Stimulated activated naive B cell treated with anti-CD40 and anti-IgM and Interleukin-4, amounts not matched to agents 10 μg/mL and 1 μg/mL and 100 μg/mL, for 72 hours (primary cell): ENCODE data around the gene MYO3B.
A peak's percentile ranks its signal among the peaks of the same experiment; 100 is the strongest.

ENCODE experiments used
- ATAC-seq, 2 donors: fragments of 150-1000 bp; cut with Tn5 transposase; replicated peaks; 2 replicates each; pipeline ENCODE4 v1.10.0; 2021; ENCODE audit warnings: moderate library complexity in 1 of 2
- DNase-seq: peaks from one replicate; pipeline ENCODE4 v3.0.0; 2021
- H3K27ac Mint-ChIP-seq: one replicate; pipeline ENCODE4 v1.8.0; 2022; ENCODE audit warnings: mild to moderate bottlenecking, mixed read lengths
- H3K27me3 Mint-ChIP-seq, 2 donors: one replicate each; pipeline ENCODE4 v1.8.0; 2022; ENCODE audit warnings: mixed read lengths in 2 of 2
- H3K36me3 Mint-ChIP-seq, 2 donors: one replicate each; pipeline ENCODE4 v1.8.0; 2022; ENCODE audit warnings: mixed read lengths in 2 of 2, mild to moderate bottlenecking in 1 of 2
- H3K4me1 Mint-ChIP-seq, 2 donors: one replicate each; pipeline ENCODE4 v1.8.0; 2022; ENCODE audit warnings: mixed read lengths in 2 of 2, mild to moderate bottlenecking in 1 of 2
- H3K4me3 Mint-ChIP-seq, 2 donors: one replicate each; pipeline ENCODE4 v1.8.0; 2022; ENCODE audit warnings: mild to moderate bottlenecking in 2 of 2, mixed read lengths in 2 of 2, moderate library complexity in 1 of 2
- H3K9me3 Mint-ChIP-seq, 2 donors: one replicate each; pipeline ENCODE4 v1.8.0; 2022; ENCODE audit warnings: mixed read lengths in 2 of 2, mild to moderate bottlenecking in 1 of 2

The MYO3B gene

DNA sequence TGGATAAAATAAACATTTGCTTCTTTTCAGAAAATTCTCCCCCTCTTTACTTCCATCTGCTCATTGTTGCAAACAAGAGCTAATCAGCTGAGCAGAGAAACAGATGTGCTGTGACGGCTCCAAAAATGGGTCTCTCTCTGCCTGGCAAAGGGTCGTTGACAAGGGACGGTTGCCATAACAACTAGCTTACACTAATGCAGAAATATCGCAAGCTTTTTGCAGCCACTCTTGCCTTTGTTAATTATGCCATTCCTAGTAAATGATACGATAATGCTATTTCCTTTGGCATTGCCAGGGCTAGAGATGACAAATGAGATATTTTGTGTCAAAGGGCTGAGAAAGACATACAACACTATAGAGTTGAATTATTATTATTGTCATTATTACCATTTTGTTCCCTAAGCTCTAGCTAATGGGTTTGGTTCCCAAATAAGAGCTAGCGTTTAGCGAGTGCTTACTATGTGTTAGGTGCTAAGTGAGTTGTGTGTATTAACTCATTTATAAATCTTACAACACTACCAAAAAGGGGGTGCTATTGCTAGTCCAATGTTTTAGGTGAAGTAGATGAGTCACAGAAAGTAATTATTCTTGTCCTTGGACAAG is 46.8 kb downstream of the MYO3B start:
- no peak overlapping the region for H3K27ac Mint-ChIP-seq
- H3K27me3 Mint-ChIP-seq = peaks cover 0 to 17% of the 10 kb centered on the region in 2 donors
- no peaks in the 10 kb centered on the region for H3K9me3 Mint-ChIP-seq
- DNase-seq (no peak), ATAC-seq (no peak)
- no peaks in the 10 kb centered on the region for H3K36me3 Mint-ChIP-seq
- H3K4me3 Mint-ChIP-seq = no peak overlapping the region
- H3K4me1 Mint-ChIP-seq = no peaks in the 10 kb centered on the region

DNA sequence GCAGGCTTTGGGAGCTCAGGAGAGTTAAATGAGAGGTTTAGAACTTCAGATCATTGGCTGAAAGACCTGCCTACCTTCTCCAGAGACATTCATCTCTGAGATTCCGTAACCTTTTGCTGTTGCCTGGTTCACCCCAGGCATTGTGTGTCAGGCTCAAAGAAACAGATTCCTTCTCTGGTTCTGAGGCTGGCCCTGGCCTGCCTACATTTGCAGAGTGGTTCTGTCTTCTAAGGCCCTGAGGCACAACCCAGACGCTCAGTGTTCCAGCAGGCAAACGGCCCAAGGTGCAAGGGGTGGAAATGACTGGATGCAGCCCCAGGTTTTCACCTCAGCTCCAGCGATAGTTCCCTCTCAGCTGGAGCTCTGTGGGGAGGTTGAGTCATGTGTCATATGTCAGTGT is 48.3 kb downstream of the MYO3B start:
- no peak for DNase-seq
- no peak overlapping the region for H3K4me3 Mint-ChIP-seq
- no peak overlapping the region for H3K27ac Mint-ChIP-seq
- H3K9me3 Mint-ChIP-seq = no peaks in the 10 kb centered on the region
- H3K4me1 Mint-ChIP-seq = no peaks in the 10 kb centered on the region
- peaks cover 0 to 17% of the 10 kb centered on the region in 2 donors for H3K27me3 Mint-ChIP-seq
- H3K36me3 Mint-ChIP-seq = no peaks in the 10 kb centered on the region
- ATAC-seq = no peak

DNA sequence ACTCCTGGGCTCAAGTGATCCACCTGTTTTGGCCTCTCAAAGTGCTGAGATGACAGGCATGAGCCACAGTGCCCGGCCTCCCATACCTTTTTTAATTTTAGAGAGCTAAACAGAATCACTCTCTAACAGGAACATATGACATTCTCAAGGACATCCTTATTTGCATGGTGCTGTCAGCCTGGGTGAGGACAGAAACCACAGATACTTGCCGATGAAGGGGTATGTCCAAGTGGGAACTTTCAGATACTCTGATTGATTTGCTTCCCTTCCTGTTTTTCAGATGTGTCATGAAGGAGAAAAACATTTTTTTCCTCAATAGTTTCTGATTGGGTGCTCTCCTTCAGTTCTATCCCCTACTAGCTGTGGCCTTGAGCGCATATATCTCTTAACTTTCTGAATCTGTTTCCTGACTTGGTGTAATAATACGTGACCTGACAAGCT is 49.6 kb downstream of the MYO3B start:
- Mint-ChIP-seq H3K27ac (peak overlapping the region; percentile 38), H3K36me3 (no peaks in the 10 kb centered on the region), H3K27me3 (peaks cover 0 to 17% of the 10 kb centered on the region in 2 donors), H3K4me1 (no peaks in the 10 kb centered on the region), H3K9me3 (no peaks in the 10 kb centered on the region), H3K4me3 (no peak overlapping the region)
- ATAC-seq = no peak
- DNase-seq = no peak

DNA sequence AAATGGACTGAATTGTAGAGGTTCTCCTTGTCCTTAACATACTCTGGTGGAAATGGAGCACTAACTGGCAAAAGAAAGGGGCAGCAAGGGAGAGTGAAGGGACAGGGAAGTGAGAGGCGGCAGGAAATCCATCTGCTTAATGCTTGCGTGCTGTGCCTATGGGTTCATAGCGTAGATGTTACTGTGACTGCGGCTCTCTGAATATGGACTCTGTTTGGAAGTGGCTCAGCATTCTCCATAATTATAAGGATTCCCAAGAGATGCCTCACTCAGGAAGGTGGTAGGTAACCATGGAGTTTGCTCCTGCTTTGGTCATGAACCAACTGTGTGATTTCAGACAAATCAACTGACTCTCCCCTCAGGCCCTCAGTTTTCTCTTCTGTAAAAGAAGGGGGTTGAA is 50.0 kb downstream of the MYO3B start:
- H3K27me3 Mint-ChIP-seq = peaks cover 0 to 15% of the 10 kb centered on the region in 2 donors
- no peak overlapping the region for H3K4me3 Mint-ChIP-seq
- peak overlapping the region; percentile 38 for H3K27ac Mint-ChIP-seq
- no peaks in the 10 kb centered on the region for H3K36me3 Mint-ChIP-seq
- no peaks in the 10 kb centered on the region for H3K9me3 Mint-ChIP-seq
- H3K4me1 Mint-ChIP-seq = no peaks in the 10 kb centered on the region
- ATAC-seq (no peak), DNase-seq (no peak)

DNA sequence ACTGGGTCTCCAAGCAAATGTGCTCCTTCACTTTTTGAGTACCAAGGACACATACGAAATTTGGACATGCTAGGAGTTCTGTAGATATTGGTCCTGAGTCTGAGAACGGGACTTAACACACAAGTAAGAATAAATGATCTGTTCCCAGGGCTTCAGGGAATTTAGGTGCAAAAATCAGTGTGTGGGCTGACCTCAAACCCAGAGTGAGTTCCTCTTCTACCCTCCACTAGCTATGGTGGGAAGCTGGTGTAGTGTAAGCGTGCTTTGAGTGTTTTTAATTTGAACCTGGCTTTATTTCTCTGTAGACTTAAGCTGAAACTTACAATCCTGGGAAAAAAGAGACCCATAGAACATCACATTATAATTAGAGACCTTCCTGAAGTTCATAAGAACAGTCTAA is 50.5 kb downstream of the MYO3B start:
- no peak overlapping the region for H3K27ac Mint-ChIP-seq
- no peak overlapping the region for H3K4me3 Mint-ChIP-seq
- H3K9me3 Mint-ChIP-seq = no peaks in the 10 kb centered on the region
- H3K4me1 Mint-ChIP-seq = no peaks in the 10 kb centered on the region
- peaks cover 0 to 11% of the 10 kb centered on the region in 2 donors for H3K27me3 Mint-ChIP-seq
- ATAC-seq = no peak
- H3K36me3 Mint-ChIP-seq = no peaks in the 10 kb centered on the region
- DNase-seq = no peak

DNA sequence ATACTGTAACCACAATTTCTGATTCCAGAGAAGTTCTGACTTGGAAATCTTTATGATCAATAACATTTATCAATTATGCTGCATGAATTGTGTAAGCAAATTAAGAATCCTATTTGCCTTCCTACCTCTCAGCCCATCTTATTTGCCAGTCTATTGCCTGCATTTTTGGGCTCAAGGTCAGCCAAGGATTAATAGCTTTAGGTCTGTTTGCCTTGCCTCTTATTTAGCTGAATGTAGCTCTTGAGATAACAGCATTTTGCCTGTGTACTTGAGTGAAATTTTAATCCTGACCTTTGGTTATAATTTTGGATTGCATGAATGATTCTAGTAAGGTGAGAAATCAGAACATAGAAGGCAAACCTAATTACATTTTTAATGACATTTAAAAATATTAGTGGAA is 51.2 kb downstream of the MYO3B start:
- Mint-ChIP-seq H3K27me3 (peaks cover 0 to 11% of the 10 kb centered on the region in 2 donors), H3K9me3 (no peaks in the 10 kb centered on the region), H3K36me3 (no peaks in the 10 kb centered on the region), H3K4me3 (no peak overlapping the region), H3K27ac (no peak overlapping the region), H3K4me1 (no peaks in the 10 kb centered on the region)
- DNase-seq (no peak), ATAC-seq (no peak)

DNA sequence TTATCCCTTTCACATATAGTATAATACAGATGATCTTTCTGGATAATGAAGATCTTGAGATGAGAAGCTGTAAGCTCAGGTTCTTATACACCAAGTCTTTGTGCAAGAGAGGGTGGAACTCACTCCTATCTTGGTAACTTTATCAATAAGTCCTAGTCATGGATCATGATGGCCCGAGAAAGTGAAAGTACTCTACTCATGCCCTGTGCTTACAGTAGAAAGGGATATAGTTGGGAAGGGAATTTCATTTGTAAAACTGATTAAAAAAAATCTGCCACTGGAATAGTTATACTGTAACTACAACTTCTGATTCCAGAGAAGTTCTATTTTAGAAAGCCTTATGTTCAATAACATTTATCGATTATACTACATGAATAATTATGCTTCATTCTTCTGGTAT is 51.8 kb downstream of the MYO3B start:
- peaks cover 0 to 8% of the 10 kb centered on the region in 2 donors for H3K27me3 Mint-ChIP-seq
- ATAC-seq = no peak
- no peaks in the 10 kb centered on the region for H3K9me3 Mint-ChIP-seq
- H3K4me3 Mint-ChIP-seq = no peak overlapping the region
- no peaks in the 10 kb centered on the region for H3K4me1 Mint-ChIP-seq
- DNase-seq = no peak
- no peaks in the 10 kb centered on the region for H3K36me3 Mint-ChIP-seq
- no peak overlapping the region for H3K27ac Mint-ChIP-seq

DNA sequence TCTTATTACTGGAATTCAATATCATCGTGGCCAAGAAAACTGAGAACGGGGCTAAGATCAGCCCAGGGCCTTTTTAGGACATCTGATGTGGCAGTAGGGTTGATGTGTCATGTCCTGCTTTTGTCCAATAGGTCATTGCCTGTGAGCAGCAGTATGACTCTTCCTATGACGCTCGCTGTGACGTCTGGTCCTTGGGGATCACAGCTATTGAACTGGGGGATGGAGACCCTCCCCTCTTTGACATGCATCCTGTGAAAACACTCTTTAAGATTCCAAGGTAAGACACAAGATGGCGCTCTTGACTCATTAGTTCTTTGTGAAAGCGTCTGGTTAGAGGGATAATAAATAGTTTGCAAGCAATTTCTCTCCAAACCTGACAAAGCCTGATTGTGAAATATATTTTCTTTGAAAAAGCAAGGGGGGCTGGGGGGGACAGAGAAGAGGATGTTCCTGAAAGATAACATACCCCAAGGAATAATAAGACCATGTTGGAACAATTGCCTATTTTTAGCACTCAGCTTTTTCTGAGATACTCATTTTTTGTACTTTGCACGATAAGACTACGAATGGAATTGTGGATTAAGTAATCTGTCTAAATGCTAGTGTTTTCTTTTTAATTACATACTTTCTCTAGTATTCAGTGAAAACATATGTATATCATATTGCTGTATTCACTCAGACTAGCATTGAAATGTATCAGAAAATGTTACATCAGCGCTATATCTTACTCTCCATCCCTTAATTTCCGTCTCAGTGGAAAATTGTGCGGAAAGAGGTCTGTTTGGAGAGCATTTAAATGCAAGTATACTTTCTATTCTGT is 58.1 kb downstream of the MYO3B start:
- Mint-ChIP-seq H3K36me3 (no peaks in the 10 kb centered on the region), H3K27ac (no peak overlapping the region), H3K27me3 (peaks cover 13 to 15% of the 10 kb centered on the region in 2 donors), H3K4me3 (no peak overlapping the region), H3K4me1 (no peaks in the 10 kb centered on the region), H3K9me3 (no peaks in the 10 kb centered on the region)
- ATAC-seq (peak; percentile 45 to 64), DNase-seq (peak; percentile 18)

DNA sequence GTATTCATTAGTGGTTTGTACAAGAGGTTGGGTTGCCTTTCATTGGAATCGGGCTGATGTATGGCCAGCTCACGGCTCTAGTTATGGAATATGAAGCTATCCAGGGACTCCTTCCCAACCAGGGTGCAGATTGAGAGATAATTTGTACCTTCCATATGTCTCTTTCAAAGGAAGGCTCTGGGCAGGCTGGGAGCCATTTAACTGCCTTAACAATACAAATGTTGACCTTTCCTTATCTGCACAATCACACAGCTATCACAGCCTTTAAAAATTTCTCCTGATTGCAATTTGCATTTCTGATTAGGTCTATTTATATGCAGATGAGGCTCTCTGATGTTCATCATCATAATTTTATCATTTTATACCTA is 58.7 kb downstream of the MYO3B start:
- Mint-ChIP-seq H3K36me3 (no peaks in the 10 kb centered on the region), H3K27me3 (peaks cover 13 to 18% of the 10 kb centered on the region in 2 donors), H3K9me3 (no peaks in the 10 kb centered on the region), H3K4me1 (no peaks in the 10 kb centered on the region), H3K4me3 (no peak overlapping the region), H3K27ac (no peak overlapping the region)
- no peak for ATAC-seq
- DNase-seq = no peak

DNA sequence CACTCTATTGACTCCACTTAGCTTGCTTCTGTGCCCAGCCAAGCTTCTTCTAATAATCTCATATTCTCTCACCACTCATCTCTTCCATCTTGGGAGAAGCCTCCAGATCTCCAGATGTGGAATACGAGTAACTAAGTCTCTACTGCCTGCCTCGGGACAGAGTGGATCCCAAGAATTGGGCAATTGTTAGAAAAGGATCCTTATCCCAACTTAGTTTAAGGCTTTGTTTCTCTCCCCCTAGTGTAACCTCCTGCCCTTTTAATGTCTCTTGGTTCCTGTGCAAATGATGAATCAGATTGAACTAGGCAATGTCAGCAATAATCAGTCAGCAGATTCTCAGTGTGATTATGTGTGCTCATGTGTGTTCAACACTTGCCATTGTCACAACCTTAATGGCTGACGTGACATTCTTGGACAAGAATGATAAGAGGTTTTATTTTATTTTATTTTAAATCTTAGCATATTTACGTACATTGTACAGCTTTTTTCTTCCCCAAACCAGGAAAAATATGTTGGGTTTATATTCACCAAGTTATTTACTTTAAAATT is 59.7 kb downstream of the MYO3B start:
- Mint-ChIP-seq H3K9me3 (no peaks in the 10 kb centered on the region), H3K27ac (no peak overlapping the region), H3K4me3 (no peak overlapping the region), H3K36me3 (no peaks in the 10 kb centered on the region), H3K4me1 (no peaks in the 10 kb centered on the region), H3K27me3 (peaks cover 13 to 20% of the 10 kb centered on the region in 2 donors)
- no peak for ATAC-seq
- DNase-seq = no peak

DNA sequence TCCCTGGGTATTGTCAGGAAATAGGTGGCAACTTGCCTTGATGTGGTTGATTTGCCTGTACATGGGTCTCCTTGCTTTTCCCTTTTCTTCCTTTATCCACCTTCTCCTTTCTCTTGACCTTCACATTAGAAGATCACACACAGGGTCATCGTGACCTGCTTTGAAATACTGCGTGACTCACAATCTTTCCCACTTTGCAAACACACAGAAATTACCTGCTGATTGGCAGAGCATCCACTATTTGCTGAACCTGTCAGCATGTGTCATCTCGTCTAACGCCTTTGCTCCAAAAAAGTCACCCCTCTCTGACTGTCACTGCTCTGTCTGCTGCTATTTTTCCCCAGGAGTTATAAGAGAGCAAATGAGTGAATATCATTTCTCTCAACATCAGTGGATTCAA is 60.8 kb downstream of the MYO3B start:
- Mint-ChIP-seq H3K27ac (no peak overlapping the region), H3K9me3 (no peaks in the 10 kb centered on the region), H3K27me3 (peaks cover 13 to 24% of the 10 kb centered on the region in 2 donors), H3K36me3 (no peaks in the 10 kb centered on the region), H3K4me1 (no peaks in the 10 kb centered on the region), H3K4me3 (no peak overlapping the region)
- DNase-seq = no peak
- ATAC-seq = no peak

DNA sequence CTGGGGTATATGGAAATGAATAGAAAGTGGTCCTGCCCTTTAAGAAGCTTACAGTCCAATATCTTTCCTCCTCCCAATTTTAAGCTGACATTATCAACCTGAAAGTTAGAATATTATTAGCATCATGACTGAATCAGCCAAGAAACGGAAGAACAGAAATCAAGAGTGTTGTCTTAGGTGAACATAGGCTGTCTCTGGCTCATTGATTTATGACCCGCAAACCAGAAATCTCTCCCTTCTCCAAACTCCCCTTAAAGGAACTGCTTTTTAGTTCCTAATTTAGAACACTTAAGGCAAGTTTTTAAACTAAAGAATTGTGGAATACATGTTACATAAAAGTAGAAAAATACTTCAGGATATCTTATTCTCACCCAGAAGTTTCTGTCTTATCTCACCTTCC is 62.7 kb downstream of the MYO3B start:
- Mint-ChIP-seq H3K27ac (no peak overlapping the region), H3K4me3 (no peak overlapping the region), H3K9me3 (no peaks in the 10 kb centered on the region), H3K36me3 (no peaks in the 10 kb centered on the region), H3K4me1 (no peaks in the 10 kb centered on the region), H3K27me3 (peaks cover 20 to 24% of the 10 kb centered on the region in 2 donors)
- DNase-seq = no peak
- ATAC-seq = no peak

DNA sequence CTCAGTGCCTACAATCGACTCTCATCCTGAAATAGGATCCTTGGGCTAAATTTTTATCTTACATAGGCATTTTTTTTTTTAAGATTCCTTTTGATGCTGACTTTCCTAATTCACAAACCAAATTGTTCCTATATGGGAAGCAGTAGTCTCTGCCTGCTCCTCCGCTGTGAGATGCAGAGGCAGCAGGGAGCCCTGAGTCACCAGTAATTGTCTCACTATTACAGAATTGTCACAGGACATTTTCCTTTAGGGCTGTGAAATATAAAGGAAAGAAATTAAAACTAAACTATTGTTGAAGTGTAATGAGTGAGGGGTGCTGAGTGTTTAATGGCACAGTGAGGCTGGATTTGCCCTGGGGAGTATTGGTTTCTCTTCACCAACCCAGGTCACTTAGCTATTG is 63.8 kb downstream of the MYO3B start:
- no peaks in the 10 kb centered on the region for H3K4me1 Mint-ChIP-seq
- H3K9me3 Mint-ChIP-seq = no peaks in the 10 kb centered on the region
- H3K27me3 Mint-ChIP-seq = peaks cover 20 to 24% of the 10 kb centered on the region in 2 donors
- no peak overlapping the region for H3K4me3 Mint-ChIP-seq
- H3K27ac Mint-ChIP-seq = no peak overlapping the region
- no peaks in the 10 kb centered on the region for H3K36me3 Mint-ChIP-seq
- ATAC-seq (no peak), DNase-seq (no peak)

DNA sequence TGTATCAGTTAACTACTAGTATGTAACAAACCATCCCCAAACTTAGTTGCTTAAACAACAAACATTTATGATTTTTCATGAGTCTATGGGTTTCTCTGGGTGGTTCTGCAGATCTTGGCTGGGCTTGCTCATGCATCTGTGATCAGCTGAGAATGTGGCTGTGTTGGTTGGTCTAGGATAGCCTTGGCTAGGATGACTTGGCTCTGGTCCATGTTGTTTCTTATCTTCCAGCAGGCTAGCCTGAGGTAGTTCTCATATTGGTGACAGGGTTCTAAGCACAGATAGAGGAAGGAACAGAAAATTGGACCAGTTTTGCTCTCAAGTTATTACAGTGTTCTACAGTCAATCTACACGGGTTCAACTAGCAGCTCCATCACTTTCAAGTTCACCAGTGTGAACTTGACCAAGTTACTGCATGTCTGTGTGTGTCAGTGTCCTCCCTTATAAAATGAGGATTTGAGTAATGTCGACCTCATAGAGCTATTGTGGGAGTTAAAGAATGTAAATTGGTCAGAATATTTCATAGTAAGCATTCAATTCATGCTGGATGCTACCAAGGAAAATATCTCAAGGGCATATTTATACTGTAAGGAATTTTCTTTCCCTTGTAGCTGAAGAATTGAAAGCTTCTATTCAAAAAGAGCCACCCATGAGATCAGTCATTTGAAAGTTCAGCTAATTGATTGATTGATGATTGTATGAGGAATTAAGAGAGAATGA is 65.3 kb downstream of the MYO3B start:
- H3K4me3 Mint-ChIP-seq = no peak overlapping the region
- H3K36me3 Mint-ChIP-seq = no peaks in the 10 kb centered on the region
- no peak overlapping the region for H3K27ac Mint-ChIP-seq
- ATAC-seq (no peak), DNase-seq (no peak)
- peaks cover 15 to 24% of the 10 kb centered on the region in 2 donors for H3K27me3 Mint-ChIP-seq
- H3K9me3 Mint-ChIP-seq = no peaks in the 10 kb centered on the region
- H3K4me1 Mint-ChIP-seq = no peaks in the 10 kb centered on the region
